Neuronal stem cell (in vitro differentiated cells): ENCODE data around the gene SRCIN1.

Source experiments
- DNase-seq: peaks from one replicate; pipeline ENCODE4 v3.0.0-alpha.2; 2013; ENCODE audit warnings: low spot score
- H2AFZ ChIP-seq: one replicate; pipeline ENCODE4 v1.6.1; 2013; ENCODE audit warnings: mild to moderate bottlenecking, low read length, inconsistent platforms
- H2AK5ac ChIP-seq: 2 replicates; pipeline ENCODE4 v1.6.1; 2013; ENCODE audit warnings: low read depth, mild to moderate bottlenecking, inconsistent platforms, low read length, moderate library complexity, mixed read lengths
- H2BK120ac ChIP-seq: 2 replicates; pipeline ENCODE4 v1.6.1; 2013; ENCODE audit warnings: low read depth, mild to moderate bottlenecking, inconsistent platforms, low read length, moderate library complexity, mixed read lengths
- H2BK12ac ChIP-seq: one replicate; pipeline ENCODE4 v1.6.1; 2013; ENCODE audit warnings: low read length, inconsistent platforms
- H2BK15ac ChIP-seq: 2 replicates; pipeline ENCODE4 v1.6.1; 2013; ENCODE audit warnings: mild to moderate bottlenecking, low read length, inconsistent platforms, mixed read lengths
- H2BK5ac ChIP-seq: one replicate; pipeline ENCODE4 v1.6.1; 2013; ENCODE audit warnings: inconsistent platforms, mild to moderate bottlenecking, low read length, moderate library complexity
- H3K14ac ChIP-seq: one replicate; pipeline ENCODE4 v1.6.1; 2013; ENCODE audit warnings: low read length, inconsistent platforms
- H3K18ac ChIP-seq: 2 replicates; pipeline ENCODE4 v1.6.1; 2013; ENCODE audit warnings: low read length, inconsistent platforms
- H3K23ac ChIP-seq: 2 replicates; pipeline ENCODE4 v1.6.1; 2013; ENCODE audit warnings: low read depth, mild to moderate bottlenecking, mixed read lengths, low read length, inconsistent platforms; ENCODE audit not compliant: poor library complexity
- H3K27ac ChIP-seq: replicated peaks from 3 replicates; pipeline ENCODE4 v1.5.1; 2013; ENCODE audit warnings: low read length, inconsistent platforms
- H3K27me3 ChIP-seq, 3 experiments: 2 replicates each; pipeline ENCODE4 v1.6.1; 2013; ENCODE audit warnings: low read length in 3 of 3, mild to moderate bottlenecking in 2 of 3, inconsistent platforms in 1 of 3, low read depth in 1 of 3, mixed read lengths in 1 of 3, moderate library complexity in 1 of 3; ENCODE audit not compliant: control insufficient read depth in 3 of 3, insufficient read depth in 3 of 3
- H3K36me3 ChIP-seq, 2 donors: replicated peaks in 1 of 2; 2 replicates each; pipeline ENCODE4 v1.6.1; 2013; ENCODE audit warnings: low read length in 2 of 2; ENCODE audit not compliant: control insufficient read depth in 2 of 2, insufficient read depth in 2 of 2
- H3K4ac ChIP-seq: 2 replicates; pipeline ENCODE4 v1.6.1; 2013; ENCODE audit warnings: inconsistent platforms, mild to moderate bottlenecking, low read length, moderate library complexity
- H3K4me1 ChIP-seq, 2 donors: 1 replicate in 1 of 2; 2 replicates in 1 of 2; pipeline ENCODE4 v1.6.1; 2013; ENCODE audit warnings: low read length in 2 of 2, low read depth in 1 of 2; ENCODE audit not compliant: control insufficient read depth in 2 of 2, insufficient read depth in 1 of 2
- H3K4me2 ChIP-seq: one replicate; pipeline ENCODE4 v1.6.1; 2013; ENCODE audit warnings: mild to moderate bottlenecking, low read length, inconsistent platforms; ENCODE audit not compliant: insufficient read depth, poor library complexity, severe bottlenecking
- H3K4me3 ChIP-seq, 2 donors: 2 replicates each; pipeline ENCODE4 v1.5.1; 2013; ENCODE audit warnings: low read length in 2 of 2, mild to moderate bottlenecking in 2 of 2, inconsistent platforms in 1 of 2, moderate library complexity in 1 of 2
- H3K79me1 ChIP-seq: one replicate; pipeline ENCODE4 v1.6.1; 2013; ENCODE audit warnings: low read depth, mild to moderate bottlenecking, inconsistent platforms, low read length, moderate library complexity
- H3K9ac ChIP-seq: one replicate; pipeline ENCODE4 v1.6.1; 2013; ENCODE audit warnings: mild to moderate bottlenecking, low read depth, low read length, inconsistent platforms; ENCODE audit not compliant: poor library complexity
- H3K9me3 ChIP-seq, 2 donors: replicated peaks in 1 of 2; 2 replicates each; pipeline versions ENCODE3 to v1.6.1; 2013; ENCODE audit warnings: low read length in 2 of 2, mild to moderate bottlenecking in 2 of 2, inconsistent platforms in 1 of 2, low read depth in 1 of 2, mixed read lengths in 1 of 2, moderate library complexity in 1 of 2; ENCODE audit not compliant: control insufficient read depth in 2 of 2, insufficient read depth in 1 of 2
- H4K8ac ChIP-seq: one replicate; pipeline ENCODE4 v1.6.1; 2013; ENCODE audit warnings: low read depth, mild to moderate bottlenecking, inconsistent platforms, low read length, moderate library complexity
- H4K91ac ChIP-seq: one replicate; pipeline ENCODE4 v1.6.1; 2013; ENCODE audit warnings: low read length, low read depth, mild to moderate bottlenecking, inconsistent platforms; ENCODE audit not compliant: poor library complexity
- whole genome bisulfite sequencing, 2 donors: extraction: QIAGEN DNeasy Blood & Tissue Kit; methylation state at CpG; one replicate each; pipeline ENCODE4 v1.1.7; 2013; ENCODE audit warnings: missing lambda C conversion rate in 2 of 2, mixed read lengths in 1 of 2; ENCODE audit not compliant: insufficient read length in 2 of 2, insufficient replicate concordance in 1 of 2; ENCODE audit errors: extremely low coverage in 2 of 2; 5-methylcytosine and 5-hydroxymethylcytosine counted together

SRCIN1 gene

DNA sequence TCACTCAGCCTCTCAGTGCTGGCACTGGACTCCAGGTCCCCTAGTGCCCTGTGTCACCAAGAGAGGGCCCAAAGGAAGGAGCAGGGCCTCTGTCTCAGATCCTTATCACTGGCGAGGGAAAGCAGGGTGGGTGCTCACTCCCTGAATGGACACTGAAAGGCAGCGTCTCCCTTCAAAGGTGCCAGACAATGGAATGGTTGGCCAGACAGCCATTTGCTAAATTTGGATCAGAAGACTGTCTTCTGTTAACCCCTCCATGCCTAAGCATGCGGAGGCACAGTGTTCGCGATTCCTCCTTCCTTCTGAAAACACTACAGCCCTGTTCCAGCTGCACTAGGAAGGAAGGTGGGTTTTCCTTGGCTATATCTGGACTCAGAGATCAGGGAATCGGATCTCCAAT is 48.4 kb downstream of the SRCIN1 start:
- peak overlapping the region; percentile 18 for H3K18ac ChIP-seq
- H4K91ac ChIP-seq, result no peak overlapping the region
- H3K9me3 ChIP-seq, result peaks cover 0 to 3% of the 10 kb centered on the region in 2 donors
- no peak for DNase-seq
- no peak overlapping the region for H3K23ac ChIP-seq
- H3K9ac ChIP-seq, result no peak overlapping the region
- H2AFZ ChIP-seq, result no peak overlapping the region
- H2BK12ac ChIP-seq, result peak overlapping the region; percentile 85
- no CpG with 5 or more reads among the region's 6 CpGs for WGBS, 2 donors
- H3K27me3 ChIP-seq, result peaks cover 6 to 38% (median 19%) of the 10 kb centered on the region in 3 experiments
- no peak overlapping the region for H2BK5ac ChIP-seq
- no peak overlapping the region for H3K4ac ChIP-seq
- H3K79me1 ChIP-seq, result no peaks in the 10 kb centered on the region
- H3K27ac ChIP-seq, result no peak overlapping the region
- H2BK15ac ChIP-seq, result peak overlapping the region; percentile 19
- peak overlapping the region; percentile 34 for H2AK5ac ChIP-seq
- no peak overlapping the region for H4K8ac ChIP-seq
- H3K36me3 ChIP-seq, result peaks cover 2 to 9% of the 10 kb centered on the region in 2 donors
- H3K4me1 ChIP-seq, result peaks cover 24 to 26% of the 10 kb centered on the region in 2 donors
- no peak overlapping the region for H3K14ac ChIP-seq
- H3K4me2 ChIP-seq, result no peak overlapping the region
- H3K4me3 ChIP-seq, result no peak overlapping the region
- H2BK120ac ChIP-seq, result no peak overlapping the region

GRCh38 chr17:38556239-38556638 is 49.5 kb downstream of the SRCIN1 start:
- no peak for DNase-seq

GRCh38 chr17:38554430-38555350 is 51.1 kb downstream of the SRCIN1 start:
- Histone ChIP-seq H2BK15ac (no peak overlapping the region), H3K9me3 (no peaks in the 10 kb centered on the region), H2BK120ac (no peak overlapping the region), H3K4me3 (no peak overlapping the region), H3K18ac (no peak overlapping the region), H2BK5ac (no peak overlapping the region), H3K4me1 (peaks cover 15 to 17% of the 10 kb centered on the region in 2 donors), H3K9ac (no peak overlapping the region), H3K36me3 (peaks cover 16 to 17% of the 10 kb centered on the region in 2 donors), H3K14ac (no peak overlapping the region), H2BK12ac (no peak overlapping the region), H3K27ac (no peak overlapping the region), H3K23ac (no peak overlapping the region), H3K27me3 (peaks cover 0 to 11% (median under 1%) of the 10 kb centered on the region in 3 experiments), H3K4me2 (no peak overlapping the region), H4K91ac (no peak overlapping the region), H2AK5ac (no peak overlapping the region), H3K4ac (no peak overlapping the region), H3K79me1 (no peaks in the 10 kb centered on the region), H4K8ac (no peak overlapping the region), H2AFZ (no peak overlapping the region)
- no peak for DNase-seq
- WGBS, 2 donors, result no CpG with 5 or more reads among the region's 8 CpGs

More at GRCh38 chr17:38556239-38556638, 49.5 kb downstream of the SRCIN1 start:
- Histone ChIP-seq H3K9ac (no peak overlapping the region), H3K4me2 (no peak overlapping the region), H3K4ac (no peak overlapping the region), H3K27me3 (peaks cover 6 to 26% (median 8%) of the 10 kb centered on the region in 3 experiments), H2AFZ (no peak overlapping the region), H3K9me3 (peaks cover 0 to 3% of the 10 kb centered on the region in 2 donors), H3K4me3 (no peak overlapping the region), H2BK12ac (no peak overlapping the region), H4K91ac (no peak overlapping the region), H3K36me3 (peaks cover 13% of the 10 kb centered on the region in 2 donors), H2BK5ac (no peak overlapping the region), H3K23ac (no peak overlapping the region), H2AK5ac (no peak overlapping the region), H2BK120ac (no peak overlapping the region), H4K8ac (no peak overlapping the region), H3K18ac (no peak overlapping the region), H2BK15ac (no peak overlapping the region), H3K4me1 (peaks cover 24 to 26% of the 10 kb centered on the region in 2 donors), H3K27ac (no peak overlapping the region), H3K79me1 (no peaks in the 10 kb centered on the region), H3K14ac (no peak overlapping the region)
- WGBS, 2 donors, result no CpG with 5 or more reads among the region's 6 CpGs

DNA sequence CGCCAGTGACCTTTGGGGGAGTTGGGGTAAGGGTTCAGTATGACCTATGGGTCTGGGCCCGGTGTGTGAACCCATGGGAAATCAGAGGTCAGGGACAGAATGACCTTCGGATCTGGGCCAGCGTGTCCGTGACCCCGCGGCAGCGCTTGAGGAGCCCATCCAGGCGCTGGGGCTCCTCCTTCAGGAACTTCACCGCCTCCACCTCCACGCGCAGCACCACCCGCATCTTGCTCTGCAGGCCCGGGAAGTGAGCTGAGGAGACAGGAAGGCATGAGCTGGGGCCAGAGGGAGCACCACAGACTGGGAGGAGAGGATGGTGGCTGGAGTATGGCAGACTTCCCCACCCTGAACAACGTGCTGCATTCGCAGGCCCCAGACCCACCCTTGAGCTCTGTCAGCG is 53.4 kb downstream of the SRCIN1 start:
- Histone ChIP-seq H3K14ac (no peak overlapping the region), H3K27ac (no peak overlapping the region), H2AK5ac (no peak overlapping the region), H3K36me3 (peaks cover 16 to 18% of the 10 kb centered on the region in 2 donors), H3K4me2 (no peak overlapping the region), H3K23ac (peak overlapping the region; percentile 67), H2BK5ac (no peak overlapping the region), H3K9ac (no peak overlapping the region), H4K91ac (no peak overlapping the region), H2BK120ac (no peak overlapping the region), H3K4ac (no peak overlapping the region), H3K27me3 (no peaks in the 10 kb centered on the region), H2AFZ (no peak overlapping the region), H2BK12ac (peak overlapping the region; percentile 31), H3K4me3 (no peak overlapping the region), H2BK15ac (no peak overlapping the region), H3K4me1 (peaks cover 0 to 1% of the 10 kb centered on the region in 2 donors), H3K9me3 (no peaks in the 10 kb centered on the region), H3K79me1 (no peaks in the 10 kb centered on the region), H4K8ac (no peak overlapping the region), H3K18ac (no peak overlapping the region)
- no CpG with 5 or more reads among the region's 17 CpGs for WGBS, 2 donors
- DNase-seq, result no peak
